GM21381 (cell line): ENCODE results near the gene QSER1.
"Not testable (repeated sequence)": the region's sequence is repeated elsewhere in the genome, so short reads cannot be mapped to it uniquely, and the experiment has no call there.

ENCODE experiments used
- ATAC-seq: cut with Tn5 transposase; IDR thresholded peaks from one replicate; pipeline ENCODE4 v1.9.1; 2021; ENCODE audit warnings: mild to moderate bottlenecking, moderate library complexity; ENCODE audit not compliant: unreplicated experiment

The QSER1 gene

GRCh38 chr11:32990481-32990880 is 97.9 kb downstream of the QSER1 start:
- no peak for ATAC-seq

- no peak for ATAC-seq
Measured at GRCh38 chr11:32991427-32991826, 98.8 kb downstream of the QSER1 start.

GRCh38 chr11:32991898-32992297 is 99.3 kb downstream of the QSER1 start:
- ATAC-seq: no peak

- no peak for ATAC-seq
Measured at GRCh38 chr11:33000181-33000580, 107.6 kb downstream of the QSER1 start.

- ATAC-seq: no peak
Measured at GRCh38 chr11:33001281-33001680, 108.7 kb downstream of the QSER1 start.

GRCh38 chr11:33001751-33002542 is 109.3 kb downstream of the QSER1 start:
- no peak for ATAC-seq

GRCh38 chr11:33005175-33005574 is 112.6 kb downstream of the QSER1 start:
- ATAC-seq: no peak

- no peak for ATAC-seq
Measured at GRCh38 chr11:33006010-33006409, 113.4 kb downstream of the QSER1 start.

GRCh38 chr11:33013755-33014154 is 121.1 kb downstream of the QSER1 start:
- ATAC-seq: no peak

- ATAC-seq: peak; percentile 65
Measured at GRCh38 chr11:33015621-33016551, 123.3 kb downstream of the QSER1 start, which contains the start of gene DEPDC7. DEPDC7 (plus strand) TSS chr11:33015878; CDS start chr11:33015956, 78 bp downstream.

GRCh38 chr11:33016654-33017053 is 124.0 kb downstream of the QSER1 start:
- ATAC-seq: no peak

- ATAC-seq: no peak
Measured at GRCh38 chr11:33017478-33017877, 124.9 kb downstream of the QSER1 start.

- ATAC-seq: no peak
Measured at GRCh38 chr11:33017965-33018364, 125.4 kb downstream of the QSER1 start.

- ATAC-seq: no peak
Measured at GRCh38 chr11:33018840-33019239, 126.2 kb downstream of the QSER1 start.

GRCh38 chr11:33021501-33021900 is 128.9 kb downstream of the QSER1 start:
- ATAC-seq: no peak

GRCh38 chr11:33021937-33022336 is 129.3 kb downstream of the QSER1 start:
- ATAC-seq: no peak

GRCh38 chr11:33025339-33025722 is 132.7 kb downstream of the QSER1 start:
- ATAC-seq: no peak

GRCh38 chr11:33027233-33027632 is 134.6 kb downstream of the QSER1 start:
- no peak for ATAC-seq

GRCh38 chr11:33027846-33028536 is 135.4 kb downstream of the QSER1 start:
- ATAC-seq: no peak

GRCh38 chr11:33028537-33028914 is 135.9 kb downstream of the QSER1 start:
- no peak for ATAC-seq

GRCh38 chr11:33029218-33029617 is 136.6 kb downstream of the QSER1 start:
- not testable (repeated sequence) for ATAC-seq
